GM18868 (cell line): ENCODE measurements around the gene TMPRSS15.

Experiments used
- ATAC-seq: cut with Tn5 transposase; IDR thresholded peaks from one replicate; pipeline ENCODE4 v1.9.1; 2021; ENCODE audit warnings: mild to moderate bottlenecking, moderate library complexity; ENCODE audit not compliant: unreplicated experiment

TMPRSS15 gene

GRCh38 chr21:18350216-18350615 lies 53.4 kb downstream of the TMPRSS15 start:
- no peak for ATAC-seq

GRCh38 chr21:18349468-18349867 lies 54.1 kb downstream of the TMPRSS15 start:
- no peak for ATAC-seq

- ATAC-seq, result no peak
Measured at GRCh38 chr21:18340387-18340942, 63.1 kb downstream of the TMPRSS15 start.

DNA sequence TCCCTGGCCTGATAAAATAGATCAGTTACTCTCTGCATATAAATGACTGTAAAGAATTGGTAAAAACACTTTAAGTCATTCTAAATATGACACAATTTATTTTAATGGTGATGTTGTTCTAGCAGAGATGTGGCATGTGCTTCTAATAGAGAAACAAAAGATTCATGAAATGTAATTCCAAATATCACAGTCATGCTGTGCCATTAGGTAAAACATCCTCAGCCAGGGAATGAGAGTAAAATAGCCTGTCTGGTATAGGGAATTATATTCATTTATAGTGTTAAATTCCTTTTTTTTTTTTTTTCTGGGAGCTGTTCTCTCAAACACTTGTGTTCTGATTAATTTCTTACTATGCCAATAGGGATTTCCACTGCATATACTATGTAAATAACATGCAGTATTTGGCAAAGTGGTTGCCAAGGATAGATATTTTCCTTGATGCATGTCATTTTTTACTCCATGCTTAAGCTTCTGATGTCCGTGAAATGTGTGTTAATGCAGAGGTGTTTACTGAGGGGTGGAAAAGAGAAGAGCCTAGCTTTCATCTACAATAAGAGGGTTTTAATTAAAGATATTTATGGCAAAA lies 67.8 kb downstream of the TMPRSS15 start:
- no peak for ATAC-seq

DNA sequence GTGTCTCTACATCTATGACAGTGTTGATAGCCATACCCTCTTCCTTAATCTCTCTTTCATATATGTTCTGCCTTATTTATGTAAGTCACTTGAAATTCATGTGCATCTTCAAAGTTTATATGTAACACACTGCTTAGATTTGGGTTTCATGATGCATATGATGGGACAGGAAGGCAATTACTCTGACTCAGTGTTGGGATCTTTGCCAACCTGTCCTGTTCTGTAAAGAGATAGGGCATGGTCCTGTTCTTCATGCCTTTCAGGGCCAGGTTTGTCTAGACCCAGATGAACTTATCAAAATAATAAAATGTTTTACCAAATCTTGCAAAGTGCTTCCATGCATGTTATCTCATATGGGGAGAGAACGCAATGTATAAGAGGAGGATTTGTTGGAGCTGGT lies 69.5 kb downstream of the TMPRSS15 start:
- ATAC-seq, result no peak

- no peak for ATAC-seq
Measured at GRCh38 chr21:18318156-18318555, 85.4 kb downstream of the TMPRSS15 start.

DNA sequence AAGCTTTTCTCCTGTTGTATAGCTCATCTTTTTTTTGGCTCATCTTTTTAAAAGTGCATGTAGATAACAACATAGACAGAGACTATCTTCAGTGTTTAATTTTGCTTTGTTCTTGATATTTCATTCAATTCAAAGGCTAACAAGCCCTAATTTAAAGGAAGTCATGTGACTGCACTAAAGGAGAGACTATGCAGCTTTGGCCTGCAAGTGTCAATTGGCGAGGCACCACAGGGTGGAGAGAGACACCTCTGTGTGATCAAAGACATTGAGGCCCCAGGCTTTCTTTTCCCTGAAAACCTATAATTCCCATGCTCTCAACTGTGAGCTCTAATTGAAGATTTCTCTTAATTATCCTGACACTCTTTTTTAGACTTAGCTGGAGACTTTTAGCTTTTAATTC lies 105.4 kb downstream of the TMPRSS15 start:
- no peak for ATAC-seq

- ATAC-seq, result no peak
Measured at GRCh38 chr21:18294100-18294499, 109.5 kb downstream of the TMPRSS15 start.

- ATAC-seq, result no peak
Measured at GRCh38 chr21:18289876-18290275, 113.7 kb downstream of the TMPRSS15 start.

GRCh38 chr21:18285379-18285778 lies 118.2 kb downstream of the TMPRSS15 start:
- ATAC-seq, result no peak

DNA sequence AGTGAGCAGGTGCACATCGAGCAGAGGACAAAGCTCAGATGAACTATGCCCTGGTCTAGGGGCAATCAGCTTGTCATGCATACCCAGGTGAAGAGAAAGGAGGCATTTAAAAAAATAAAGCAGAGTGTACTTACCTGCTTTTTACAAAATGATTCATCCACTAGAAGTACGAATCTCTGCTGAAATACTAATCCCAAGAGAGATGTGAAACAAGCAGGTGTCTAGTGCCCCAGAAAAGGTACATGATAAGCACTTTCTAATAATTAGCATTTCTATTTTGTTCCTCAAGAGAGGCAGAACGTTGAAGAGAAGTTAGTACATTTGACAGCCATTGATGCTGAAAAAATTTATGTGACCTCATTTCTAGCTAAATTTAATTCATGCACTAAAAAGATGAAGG lies 127.8 kb downstream of the TMPRSS15 start:
- ATAC-seq, result no peak

DNA sequence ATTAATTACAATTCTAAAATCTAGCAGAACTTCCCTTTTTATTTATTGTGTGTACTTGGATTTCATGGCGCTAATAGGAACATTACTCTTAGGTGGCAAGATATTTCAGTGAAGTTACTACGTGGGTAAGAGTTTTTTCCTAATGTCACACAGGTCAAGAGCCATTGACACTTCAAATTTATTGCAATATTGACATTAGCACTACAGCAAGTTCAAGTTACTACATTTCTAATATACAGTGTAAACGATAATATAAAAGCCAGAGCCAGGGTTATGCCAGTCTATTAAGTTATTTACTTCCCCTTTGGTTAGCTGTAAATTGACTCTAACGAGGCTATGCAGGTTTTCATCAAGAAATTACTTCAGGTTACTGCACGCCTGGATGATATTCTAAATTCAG lies 129.2 kb downstream of the TMPRSS15 start:
- ATAC-seq, result no peak

DNA sequence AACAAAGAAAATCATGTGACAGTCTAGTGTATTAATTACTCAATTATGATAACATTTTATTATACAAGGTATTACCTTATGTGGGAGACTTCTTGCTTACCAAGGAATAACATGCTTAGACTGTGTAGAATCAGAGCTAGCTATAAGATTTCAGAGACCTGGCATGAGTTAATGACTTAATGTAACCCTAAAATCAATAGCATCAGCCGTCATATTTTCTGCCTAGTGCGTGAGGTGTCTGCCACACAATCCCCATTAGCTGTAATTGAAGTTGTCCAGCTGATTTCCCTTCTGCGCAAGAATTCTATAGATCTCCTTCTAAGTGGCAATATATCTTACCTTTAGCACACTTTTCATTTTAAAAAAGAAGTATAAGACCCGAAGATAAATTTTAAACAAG lies 130.2 kb downstream of the TMPRSS15 start:
- no peak for ATAC-seq

GRCh38 chr21:18269856-18270255 lies 133.7 kb downstream of the TMPRSS15 start:
- ATAC-seq, result no peak

- ATAC-seq, result no peak
Measured at GRCh38 chr21:18268906-18269305, 134.7 kb downstream of the TMPRSS15 start.

- no peak for ATAC-seq
Measured at GRCh38 chr21:18267496-18267895, 136.1 kb downstream of the TMPRSS15 start.

- no peak for ATAC-seq
Measured at GRCh38 chr21:18265944-18266343, 137.6 kb downstream of the TMPRSS15 start.

- ATAC-seq, result no peak
Measured at GRCh38 chr21:18253799-18254198, 149.8 kb downstream of the TMPRSS15 start.

GRCh38 chr21:18253221-18253620 lies 150.4 kb downstream of the TMPRSS15 start:
- ATAC-seq, result no peak

- ATAC-seq, result no peak
Measured at GRCh38 chr21:18252680-18253079, 150.9 kb downstream of the TMPRSS15 start.

DNA sequence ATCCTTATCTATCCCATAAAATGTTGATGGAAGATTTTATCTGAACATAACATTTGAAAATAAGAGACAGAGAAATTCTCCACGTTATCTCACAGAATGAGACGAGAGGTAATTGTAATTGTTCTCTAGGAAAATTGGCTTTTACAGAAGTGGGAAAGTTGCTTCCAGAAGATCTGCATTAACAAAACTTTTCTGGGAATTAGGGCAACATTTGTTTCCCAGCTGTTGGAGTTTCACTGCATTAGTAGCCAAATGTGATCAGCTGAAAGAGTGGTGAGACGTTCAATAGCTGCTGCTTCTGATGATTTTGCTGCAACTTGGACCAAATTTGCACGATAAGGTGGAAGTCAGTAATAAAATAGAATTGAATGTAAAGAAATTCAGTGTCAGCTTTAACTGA lies 151.3 kb downstream of the TMPRSS15 start:
- ATAC-seq, result no peak

- no peak for ATAC-seq
Measured at GRCh38 chr21:18251065-18251464, 152.5 kb downstream of the TMPRSS15 start.

- ATAC-seq, result no peak
Measured at GRCh38 chr21:18249672-18250071, 153.9 kb downstream of the TMPRSS15 start.
